GM18907 (cell line): ENCODE data around the gene AGBL3.

Experiments
- ATAC-seq: cut with Tn5 transposase; IDR thresholded peaks from one replicate; pipeline ENCODE4 v1.9.1; 2021; ENCODE audit warnings: mild to moderate bottlenecking, moderate library complexity; ENCODE audit not compliant: unreplicated experiment

Gene AGBL3

DNA sequence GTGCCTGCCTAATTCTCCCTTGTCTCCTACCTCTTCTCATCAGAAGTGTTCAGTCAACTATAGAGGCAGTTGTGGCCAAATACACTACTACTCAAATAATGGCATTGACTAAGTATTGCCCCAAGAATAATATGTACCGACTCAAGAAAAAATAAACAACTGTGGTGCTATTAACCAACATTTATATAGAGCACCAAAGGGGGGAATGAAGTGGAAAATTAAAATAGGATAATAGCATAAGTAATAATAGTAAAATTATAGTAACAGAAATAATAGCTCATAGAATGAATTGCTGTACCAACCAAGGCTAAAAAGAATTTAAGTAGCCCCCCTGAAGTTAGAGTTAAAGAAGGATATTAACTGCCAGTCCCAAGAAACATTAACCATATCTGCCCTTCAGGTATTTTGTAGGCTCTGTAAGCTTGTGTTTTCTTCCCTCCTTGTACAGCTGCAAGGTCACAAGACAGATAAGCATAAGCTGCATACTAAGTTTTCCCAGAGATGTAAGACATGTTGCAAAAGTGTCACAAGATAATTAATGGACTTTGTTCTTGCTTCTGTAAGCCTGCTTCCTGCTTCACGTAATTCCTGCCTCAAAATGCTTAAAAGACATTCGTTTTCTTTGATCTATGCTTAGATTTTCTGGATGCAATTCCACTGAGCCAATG, 195.1 kb downstream of the AGBL3 start:
- no peak for ATAC-seq

DNA sequence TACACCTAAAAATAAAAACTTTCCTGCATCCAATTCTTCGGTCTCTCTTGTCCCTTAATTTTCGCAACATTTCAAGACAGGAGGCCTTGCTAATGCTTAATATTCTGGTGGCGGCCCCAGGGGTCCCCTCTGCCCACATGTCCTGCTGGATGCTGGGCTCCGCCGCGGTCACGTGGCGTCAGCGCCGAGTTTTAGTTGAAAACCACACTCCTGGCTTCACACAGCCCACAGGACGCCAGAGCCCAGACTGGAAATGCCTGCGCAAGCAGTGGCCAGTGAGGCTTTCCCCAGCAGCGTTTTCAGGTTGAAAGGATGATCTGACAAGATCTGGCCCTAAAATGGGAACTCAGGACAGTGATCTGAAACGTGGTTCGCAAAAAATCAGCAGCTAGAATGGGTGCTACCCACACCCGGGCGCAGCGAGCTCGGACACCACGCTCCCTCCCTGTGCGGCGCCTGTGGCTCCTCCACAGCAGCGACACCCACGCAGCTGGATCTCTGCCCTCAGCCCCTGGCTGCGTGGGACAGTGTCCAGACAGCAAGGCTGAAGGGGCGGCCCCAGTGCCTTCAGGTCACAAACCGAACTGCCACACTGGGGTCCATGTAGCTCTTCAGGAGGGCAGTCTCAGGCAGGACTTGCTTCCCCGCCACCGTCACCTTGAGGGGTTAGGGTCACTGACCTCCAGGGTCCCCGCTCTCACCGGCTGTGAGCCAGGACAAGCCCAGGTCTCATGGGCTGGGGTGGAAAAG, 195.8 kb downstream of the AGBL3 start:
- ATAC-seq: no peak

- no peak for ATAC-seq
Measured at GRCh38 chr7:135183478-135183877, 197.2 kb downstream of the AGBL3 start.

- ATAC-seq: no peak
Measured at GRCh38 chr7:135184254-135184841, 198.0 kb downstream of the AGBL3 start.
